ENCODE measurements around the gene PRKD2. TPM values are rescaled to one million over a fixed set of nuclear protein-coding genes. Genes with fewer than 3 reads are reported as not detected.

The PRKD2 gene
- total RNA-seq, 1 donor from 2014 or later, result 41.9 TPM

DNA sequence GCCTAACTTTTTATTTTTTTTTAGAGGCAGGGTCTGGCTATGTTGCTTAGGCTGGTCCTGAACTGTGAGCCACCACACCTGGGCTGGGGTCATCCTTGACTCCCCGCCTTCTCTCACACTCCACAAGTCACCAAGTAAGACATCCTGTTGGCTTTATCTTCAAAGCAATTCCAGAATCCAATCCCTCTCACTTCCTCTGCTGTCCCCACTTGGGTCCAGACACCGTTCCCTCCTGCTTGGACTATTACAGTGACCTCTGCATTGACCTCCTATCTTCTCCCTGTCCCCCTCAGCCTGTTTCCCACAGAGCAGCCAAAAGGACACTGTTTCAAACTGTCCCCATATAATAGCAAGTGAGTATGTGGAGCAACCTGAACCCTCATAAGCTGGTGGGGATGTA lies 76.3 kb downstream of the PRKD2 start:
- H3K27me3 Mint-ChIP-seq (ENCODE audit: unreplicated experiment), result peaks cover 2% of the 10 kb centered on the region

GRCh38 chr19:46639358-46640182 lies 77.3 kb downstream of the PRKD2 start:
- TF ChIP-seq, protein P1, sequence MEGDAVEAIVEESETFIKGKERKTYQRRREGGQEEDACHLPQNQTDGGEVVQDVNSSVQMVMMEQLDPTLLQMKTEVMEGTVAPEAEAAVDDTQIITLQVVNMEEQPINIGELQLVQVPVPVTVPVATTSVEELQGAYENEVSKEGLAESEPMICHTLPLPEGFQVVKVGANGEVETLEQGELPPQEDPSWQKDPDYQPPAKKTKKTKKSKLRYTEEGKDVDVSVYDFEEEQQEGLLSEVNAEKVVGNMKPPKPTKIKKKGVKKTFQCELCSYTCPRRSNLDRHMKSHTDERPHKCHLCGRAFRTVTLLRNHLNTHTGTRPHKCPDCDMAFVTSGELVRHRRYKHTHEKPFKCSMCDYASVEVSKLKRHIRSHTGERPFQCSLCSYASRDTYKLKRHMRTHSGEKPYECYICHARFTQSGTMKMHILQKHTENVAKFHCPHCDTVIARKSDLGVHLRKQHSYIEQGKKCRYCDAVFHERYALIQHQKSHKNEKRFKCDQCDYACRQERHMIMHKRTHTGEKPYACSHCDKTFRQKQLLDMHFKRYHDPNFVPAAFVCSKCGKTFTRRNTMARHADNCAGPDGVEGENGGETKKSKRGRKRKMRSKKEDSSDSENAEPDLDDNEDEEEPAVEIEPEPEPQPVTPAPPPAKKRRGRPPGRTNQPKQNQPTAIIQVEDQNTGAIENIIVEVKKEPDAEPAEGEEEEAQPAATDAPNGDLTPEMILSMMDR (IDR thresholded peaks at IDR 0.05), result no peak
- Mint-ChIP-seq H3K27ac (ENCODE audit: unreplicated experiment) (no peak overlapping the region), H3K4me3 (ENCODE audit: unreplicated experiment) (no peak overlapping the region), H3K27me3 (ENCODE audit: unreplicated experiment) (peaks cover 3% of the 10 kb centered on the region), H3K36me3 (ENCODE audit: unreplicated experiment) (no peaks in the 10 kb centered on the region), H3K4me1 (ENCODE audit: unreplicated experiment) (peaks cover 5% of the 10 kb centered on the region), H3K9me3 (ENCODE audit: unreplicated experiment) (no peaks in the 10 kb centered on the region)
- DNase-seq (ENCODE audit: extremely low spot score, unreplicated experiment), result peak; percentile 87

More for the DNA sequence above, 76.3 kb downstream of the PRKD2 start:
- Mint-ChIP-seq H3K9me3 (ENCODE audit: unreplicated experiment) (no peaks in the 10 kb centered on the region), H3K27ac (ENCODE audit: unreplicated experiment) (no peak overlapping the region), H3K4me1 (ENCODE audit: unreplicated experiment) (peaks cover 5% of the 10 kb centered on the region), H3K4me3 (ENCODE audit: unreplicated experiment) (peak overlapping the region; percentile 46), H3K36me3 (ENCODE audit: unreplicated experiment) (no peaks in the 10 kb centered on the region)
- TF ChIP-seq, protein P1 (IDR thresholded peaks at IDR 0.05), result no peak
- DNase-seq (ENCODE audit: extremely low spot score, unreplicated experiment), result no peak

- TF ChIP-seq, protein P1 (IDR thresholded peaks at IDR 0.05), result no peak
- no peak overlapping the region for H3K27ac Mint-ChIP-seq (ENCODE audit: unreplicated experiment)
- no peaks in the 10 kb centered on the region for H3K9me3 Mint-ChIP-seq (ENCODE audit: unreplicated experiment)
- no peak overlapping the region for H3K4me3 Mint-ChIP-seq (ENCODE audit: unreplicated experiment)
- H3K4me1 Mint-ChIP-seq (ENCODE audit: unreplicated experiment), result peaks cover 7% of the 10 kb centered on the region
- peaks cover 6% of the 10 kb centered on the region for H3K27me3 Mint-ChIP-seq (ENCODE audit: unreplicated experiment)
- no peaks in the 10 kb centered on the region for H3K36me3 Mint-ChIP-seq (ENCODE audit: unreplicated experiment)
- DNase-seq (ENCODE audit: extremely low spot score, unreplicated experiment), result no peak
Measured at GRCh38 chr19:46637224-46637623, 79.7 kb downstream of the PRKD2 start.

DNA sequence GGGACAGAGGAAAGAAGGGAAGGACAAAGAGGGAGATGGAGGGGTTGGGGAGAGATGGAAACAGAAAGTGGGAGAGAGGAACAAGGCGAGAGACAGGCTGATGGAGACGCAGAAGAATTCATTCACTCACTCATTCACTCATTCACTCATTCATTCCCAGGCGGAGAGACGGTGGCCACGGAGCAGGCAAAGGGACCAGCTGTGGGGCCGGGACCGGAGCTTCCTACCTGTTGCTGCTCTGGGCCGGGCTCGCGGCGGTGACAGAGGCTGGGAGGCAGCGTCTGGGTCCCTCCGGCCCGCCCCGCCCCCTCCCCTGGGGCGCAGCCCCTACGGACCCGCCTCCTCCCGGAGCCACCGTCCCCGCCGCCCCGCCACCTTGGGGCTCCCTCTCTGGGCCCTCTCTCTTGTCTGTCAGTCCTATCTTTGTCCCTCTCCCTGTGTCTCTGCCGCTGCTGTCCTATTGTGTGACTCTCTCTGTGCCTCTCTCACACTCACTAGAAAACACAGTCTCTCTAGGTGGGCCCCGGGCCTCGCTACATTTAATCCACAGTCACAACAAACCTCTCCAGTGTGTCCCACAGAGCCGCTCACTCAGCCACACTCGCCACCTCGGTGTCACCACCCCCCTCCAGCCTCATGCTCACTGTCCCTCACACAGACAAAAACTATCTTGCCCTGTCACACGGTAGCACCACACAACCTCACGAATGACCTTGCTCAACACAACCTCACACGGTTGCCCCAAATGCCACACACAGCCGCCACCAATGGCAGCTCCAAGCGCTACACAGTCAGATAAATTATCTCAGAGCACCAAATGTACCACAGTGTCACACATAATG lies 80.8 kb downstream of the PRKD2 start, which contains the start of gene GNG8:
Gene GNG8, minus strand, starts transcription at position 283 of the 842 bp plus-strand sequence. CDS start 1,520 bp downstream, outside the sequence.
- Mint-ChIP-seq H3K27me3 (ENCODE audit: unreplicated experiment) (peaks cover 6% of the 10 kb centered on the region), H3K4me3 (ENCODE audit: unreplicated experiment) (no peak within 1 kb of the TSS), H3K36me3 (ENCODE audit: unreplicated experiment) (no peaks in the 10 kb centered on the region), H3K4me1 (ENCODE audit: unreplicated experiment) (peaks cover 7% of the 10 kb centered on the region), H3K27ac (ENCODE audit: unreplicated experiment) (peak within 1 kb of the TSS; percentile 39), H3K9me3 (ENCODE audit: unreplicated experiment) (no peaks in the 10 kb centered on the region)
- DNase-seq (ENCODE audit: extremely low spot score, unreplicated experiment), result no peak
- TF ChIP-seq, protein P1 (IDR thresholded peaks at IDR 0.05), result no peak

Data from osteocyte (in vitro differentiated cells).